D721Med (cell line): ENCODE results near the gene SSTR5.

Experiments
- DNase-seq: peaks from one replicate; pipeline ENCODE4 v3.0.0; 2011; ENCODE audit warnings: low spot score; ENCODE audit not compliant: insufficient read length
- FAIRE-seq: peaks from 2 replicates; lab custom pipeline; 2011; peaks lifted over from hg19 to GRCh38; lab: Jason Lieb, UNC
- TF ChIP-seq, protein P1 (sequence below): IDR thresholded peaks from 2 replicates; pipeline ENCODE4 v1.5.1; 2012; ENCODE audit warnings: mild to moderate bottlenecking, control low read depth; ENCODE audit not compliant: insufficient read depth; ENCODE audit errors: missing control alignments

Gene SSTR5

DNA sequence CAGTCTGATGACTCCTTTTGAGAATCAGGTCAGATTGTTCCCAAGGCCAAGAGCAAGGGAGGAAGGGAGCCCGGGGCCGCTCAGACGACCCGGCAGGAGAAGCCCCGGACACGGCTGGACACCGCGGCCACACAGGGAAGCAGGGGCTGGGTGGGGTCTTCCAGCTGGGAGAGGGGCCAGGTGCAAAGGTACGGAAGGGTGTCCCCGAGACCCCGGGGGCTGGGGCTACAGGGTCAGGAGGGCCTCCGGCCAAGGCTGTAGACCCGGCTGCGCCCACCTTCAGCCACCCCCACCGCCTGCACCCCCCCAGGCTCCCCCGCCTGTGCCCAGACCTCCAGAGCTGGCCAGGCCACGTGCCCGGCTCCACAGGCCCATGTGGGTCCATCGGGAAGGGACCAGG is 45.4 kb downstream of the SSTR5 start:
- FAIRE-seq: no peak
- TF ChIP-seq, protein P1, sequence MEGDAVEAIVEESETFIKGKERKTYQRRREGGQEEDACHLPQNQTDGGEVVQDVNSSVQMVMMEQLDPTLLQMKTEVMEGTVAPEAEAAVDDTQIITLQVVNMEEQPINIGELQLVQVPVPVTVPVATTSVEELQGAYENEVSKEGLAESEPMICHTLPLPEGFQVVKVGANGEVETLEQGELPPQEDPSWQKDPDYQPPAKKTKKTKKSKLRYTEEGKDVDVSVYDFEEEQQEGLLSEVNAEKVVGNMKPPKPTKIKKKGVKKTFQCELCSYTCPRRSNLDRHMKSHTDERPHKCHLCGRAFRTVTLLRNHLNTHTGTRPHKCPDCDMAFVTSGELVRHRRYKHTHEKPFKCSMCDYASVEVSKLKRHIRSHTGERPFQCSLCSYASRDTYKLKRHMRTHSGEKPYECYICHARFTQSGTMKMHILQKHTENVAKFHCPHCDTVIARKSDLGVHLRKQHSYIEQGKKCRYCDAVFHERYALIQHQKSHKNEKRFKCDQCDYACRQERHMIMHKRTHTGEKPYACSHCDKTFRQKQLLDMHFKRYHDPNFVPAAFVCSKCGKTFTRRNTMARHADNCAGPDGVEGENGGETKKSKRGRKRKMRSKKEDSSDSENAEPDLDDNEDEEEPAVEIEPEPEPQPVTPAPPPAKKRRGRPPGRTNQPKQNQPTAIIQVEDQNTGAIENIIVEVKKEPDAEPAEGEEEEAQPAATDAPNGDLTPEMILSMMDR: no peak
- DNase-seq: no peak

DNA sequence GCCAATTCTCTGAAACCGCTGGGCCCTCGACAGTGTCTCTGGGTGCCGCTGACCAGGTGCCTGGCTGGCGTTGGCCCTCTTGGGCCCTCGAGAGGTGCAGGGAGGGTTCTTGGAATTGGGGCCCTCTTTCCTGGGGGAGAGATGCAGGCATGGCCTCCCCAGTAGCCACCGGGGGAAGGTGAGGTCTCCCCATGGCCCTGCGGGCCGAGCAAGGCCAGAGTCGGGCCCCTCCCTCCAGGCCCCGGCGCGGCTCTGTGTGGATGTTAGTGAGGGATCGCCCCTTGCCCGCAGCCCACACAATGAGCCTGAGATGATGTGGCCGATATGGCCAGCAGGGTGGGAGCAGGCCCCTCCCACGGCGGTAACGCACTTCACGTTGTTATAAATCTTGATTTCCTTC is 46.6 kb downstream of the SSTR5 start:
- DNase-seq (no peak), FAIRE-seq (no peak)
- TF ChIP-seq, protein P1: no peak

DNA sequence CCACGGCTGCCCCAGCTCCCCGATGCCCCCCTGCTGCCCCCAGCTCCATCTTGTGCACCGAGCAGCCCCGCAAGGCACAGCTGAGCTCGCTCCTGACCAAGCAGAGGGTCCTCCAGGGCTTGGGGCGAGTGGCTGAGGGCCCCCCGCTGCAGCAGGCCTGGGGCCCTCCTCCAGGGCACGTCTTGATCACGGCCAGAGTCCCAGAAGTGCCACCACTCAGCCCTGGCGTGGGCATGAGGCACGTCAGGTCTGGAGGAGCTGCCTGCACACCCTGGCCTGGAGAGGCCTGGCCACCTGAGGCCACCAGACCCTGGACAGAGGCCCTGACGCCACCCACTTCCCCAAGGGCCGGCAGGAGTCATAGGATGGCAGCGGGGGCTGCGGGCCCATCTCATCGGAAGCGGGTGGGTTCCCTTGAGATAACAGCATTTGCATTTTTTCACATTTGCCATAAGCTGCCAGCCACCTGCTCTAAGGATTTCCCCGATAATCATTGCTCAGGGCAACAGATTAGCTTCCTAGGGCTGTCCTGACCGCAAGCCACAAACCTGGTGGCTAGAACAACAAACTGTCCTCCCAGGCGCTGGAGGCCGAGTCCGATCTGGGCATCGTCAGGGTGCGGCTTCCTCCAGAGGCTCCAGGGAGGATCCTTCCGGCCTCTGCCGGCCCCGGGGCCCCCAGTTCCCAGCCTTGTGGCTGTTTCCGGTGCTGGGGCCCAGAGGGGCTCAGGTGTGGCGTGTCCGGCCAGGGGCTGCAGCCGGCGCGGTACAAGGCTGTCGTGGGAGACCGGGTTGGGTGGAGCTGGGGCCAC is 47.4 kb downstream of the SSTR5 start:
- peak; percentile 97 for DNase-seq
- FAIRE-seq: no peak
- TF ChIP-seq, protein P1: no peak

DNA sequence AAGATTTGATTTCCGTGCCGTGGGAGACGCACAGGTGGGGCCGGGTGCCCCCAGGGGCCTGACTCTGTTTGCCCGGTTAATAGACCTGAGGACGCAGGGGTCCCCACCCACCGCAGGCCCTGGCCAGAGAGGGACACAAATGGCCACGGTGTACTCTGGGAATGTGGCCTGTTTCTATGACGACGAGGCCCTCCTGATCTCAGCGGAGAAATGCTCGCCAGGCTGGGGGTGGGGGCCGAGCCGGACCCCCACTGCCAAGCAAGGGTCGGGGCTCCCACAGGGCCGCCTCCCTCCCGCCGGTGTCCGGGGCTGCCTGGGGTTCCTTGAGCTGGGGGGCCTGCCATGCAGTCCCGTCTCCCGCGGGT is 48.0 kb downstream of the SSTR5 start:
- DNase-seq: no peak
- FAIRE-seq: no peak
- TF ChIP-seq, protein P1: no peak

DNA sequence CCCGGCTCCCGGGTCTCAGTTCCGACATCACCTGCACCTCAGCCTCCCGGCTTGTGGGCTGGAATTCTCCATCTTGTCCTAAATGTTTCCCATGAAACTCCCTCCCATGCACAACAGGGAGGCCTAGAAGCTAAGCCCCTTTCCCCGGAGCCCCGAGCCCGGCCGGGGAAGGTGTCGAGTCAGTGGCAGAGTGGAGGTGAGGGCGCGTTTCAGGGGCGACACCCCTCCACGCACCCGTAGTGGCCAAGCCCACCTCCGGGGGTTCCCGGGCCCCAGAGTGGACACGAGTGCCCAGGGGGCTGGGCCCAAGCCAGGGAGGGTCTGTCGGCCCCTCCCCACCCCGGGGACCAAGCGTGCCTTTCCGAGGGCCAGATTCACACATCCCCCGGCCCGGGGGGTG is 48.5 kb downstream of the SSTR5 start:
- DNase-seq (no peak), FAIRE-seq (no peak)
- TF ChIP-seq, protein P1: no peak

DNA sequence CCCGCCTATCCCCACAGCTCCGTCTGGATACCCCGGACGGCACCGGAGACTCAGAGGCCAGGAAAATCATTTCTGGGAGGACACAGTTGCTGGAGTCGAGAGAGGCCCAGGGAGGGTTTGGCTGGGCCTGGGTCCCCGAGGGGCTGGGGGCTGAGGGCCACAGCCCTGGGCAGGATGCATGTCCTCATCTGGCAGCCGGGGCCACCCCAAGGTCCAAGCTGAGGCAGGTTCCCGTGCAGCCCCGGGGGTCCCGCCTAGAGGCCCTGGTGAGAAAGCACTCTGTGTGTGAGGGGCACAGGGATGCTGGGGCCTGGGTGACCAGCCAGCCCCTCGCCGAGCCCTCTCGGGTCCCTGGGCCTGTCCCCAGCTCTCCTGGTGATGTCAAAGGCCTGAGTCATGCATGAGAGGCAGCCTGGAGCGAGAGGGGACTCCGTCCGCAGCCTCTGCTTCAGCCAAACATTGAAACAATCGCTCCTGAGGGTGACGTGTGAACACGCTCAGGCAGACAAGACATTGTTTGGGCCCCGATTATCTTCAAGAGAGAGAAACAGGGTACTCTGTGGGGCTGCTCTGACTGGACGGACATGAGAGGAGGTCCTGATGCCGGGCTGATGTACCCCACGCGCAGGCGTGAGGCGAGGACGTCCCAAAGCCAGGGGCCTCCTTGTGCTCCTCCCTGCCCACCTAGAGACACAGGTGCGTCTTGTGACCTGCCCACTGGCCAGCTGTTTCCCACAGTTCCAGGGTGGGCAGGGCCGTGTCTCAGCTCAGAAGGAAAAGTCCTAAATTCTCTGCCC is 49.3 kb downstream of the SSTR5 start:
- FAIRE-seq (no peak), DNase-seq (no peak)
- TF ChIP-seq, protein P1: no peak

DNA sequence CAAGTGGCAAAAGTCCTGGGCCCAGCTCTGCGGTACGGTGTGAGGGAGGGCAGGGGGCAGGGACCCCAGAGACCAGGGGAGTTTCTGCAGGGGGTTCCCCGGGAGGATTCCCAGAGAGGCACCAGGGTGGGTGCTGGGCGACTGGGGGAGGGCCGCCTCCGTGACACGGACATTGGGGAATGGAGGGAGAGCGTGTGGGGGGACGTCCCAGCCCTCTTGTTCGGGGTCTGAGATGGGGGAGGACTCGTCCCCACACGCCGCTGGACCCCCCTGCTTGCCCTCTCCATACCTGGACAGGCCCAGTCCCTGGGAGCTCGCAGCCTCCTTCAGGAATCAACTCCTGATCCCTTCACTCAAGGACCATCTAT is 49.8 kb downstream of the SSTR5 start:
- no peak for DNase-seq
- TF ChIP-seq, protein P1: no peak
- no peak for FAIRE-seq
